HEK293 (cell line): Measurements from ENCODE around the gene NAA25.

Source experiments
- CTCF ChIA-PET: fragments of 350-600 bp; formaldehyde crosslinking; extraction: SDS; loops from one replicate; lab custom pipeline; 2021; ENCODE audit warnings: antibody characterized with exemption; lab: Yijun Ruan, JAX
- POLR2A ChIA-PET: fragments of 300-600 bp; formaldehyde crosslinking; extraction: SDS; loops from one replicate; lab custom pipeline; 2020; ENCODE audit warnings: antibody characterized with exemption, inconsistent platforms; lab: Yijun Ruan, JAX
- H3K27ac ChIP-seq: fragments of 200-500 bp; sonication (Bioruptor generic); 2 replicates; pipeline ENCODE4 v1.5.1; 2014; ENCODE audit warnings: low read depth, low read length, control low read depth, inconsistent platforms; ENCODE audit errors: extremely low read depth
- H3K36me3 ChIP-seq, 2 experiments: fragments of 200-500 bp in 1 of 2; sonication (Bioruptor generic) in 1 of 2; 1 replicate in 1 of 2; 2 replicates in 1 of 2; pipeline ENCODE4 v1.5.1; 2014 to 2017; ENCODE audit warnings: inconsistent platforms in 2 of 2, low read length in 2 of 2; ENCODE audit not compliant: control insufficient read depth in 2 of 2, insufficient read depth in 1 of 2
- H3K4me1 ChIP-seq: fragments of 200-500 bp; sonication (Bioruptor generic); 2 replicates; pipeline ENCODE4 v1.5.1; 2014; ENCODE audit warnings: mild to moderate bottlenecking, low read length, inconsistent platforms; ENCODE audit not compliant: control insufficient read depth, insufficient read depth
- H3K4me3 ChIP-seq: 2 replicates; pipeline ENCODE4 v1.5.1; 2011; ENCODE audit warnings: low read depth, mild to moderate bottlenecking, control low read depth, low read length, moderate library complexity
- H3K9me3 ChIP-seq: fragments of 200-500 bp; sonication (Bioruptor generic); 2 replicates; pipeline ENCODE4 v1.5.1; 2014; ENCODE audit warnings: low read depth, low read length, inconsistent platforms; ENCODE audit not compliant: control insufficient read depth, insufficient read depth
- EGR2 ChIP-seq: fragments of 450-650 bp; formaldehyde crosslinking; IDR thresholded peaks from 2 replicates; pipeline ENCODE4 v1.5.1; 2016; ENCODE audit warnings: low read depth, missing biosample characterization, missing genetic modification characterization
- KLF9 ChIP-seq: fragments of 450-650 bp; formaldehyde crosslinking; IDR thresholded peaks from 2 replicates; pipeline ENCODE4 v1.5.1; 2016; ENCODE audit warnings: missing biosample characterization, missing genetic modification characterization, low read depth
- REPIN1 ChIP-seq: fragments of 450-650 bp; formaldehyde crosslinking; IDR thresholded peaks from 2 replicates; pipeline ENCODE4 v1.5.1; 2017; ENCODE audit warnings: missing biosample characterization, missing genetic modification characterization, low read depth
- SCRT1 ChIP-seq: fragments of 450-650 bp; formaldehyde crosslinking; IDR thresholded peaks from 2 replicates; pipeline ENCODE4 v1.5.1; 2016; ENCODE audit warnings: missing biosample characterization, missing genetic modification characterization, borderline replicate concordance
- ZFHX2 ChIP-seq: fragments of 450-650 bp; formaldehyde crosslinking; conservative IDR thresholded peaks from 2 replicates; pipeline ENCODE4 v1.5.1; 2016; ENCODE audit warnings: missing biosample characterization, missing genetic modification characterization
- ZNF146 ChIP-seq: fragments of 450-650 bp; formaldehyde crosslinking; IDR thresholded peaks from 2 replicates; pipeline ENCODE4 v1.5.1; 2016; ENCODE audit warnings: missing biosample characterization, missing genetic modification characterization
- ZNF175 ChIP-seq: fragments of 450-650 bp; formaldehyde crosslinking; IDR thresholded peaks from 2 replicates; pipeline ENCODE4 v1.5.1; 2016; ENCODE audit warnings: missing biosample characterization, missing genetic modification characterization
- ZNF184 ChIP-seq: fragments of 450-650 bp; IDR thresholded peaks from 2 replicates; pipeline ENCODE4 v1.5.1; 2018; ENCODE audit warnings: missing biosample characterization, mild to moderate bottlenecking, missing genetic modification characterization
- ZNF223 ChIP-seq: fragments of 450-650 bp; formaldehyde crosslinking; IDR thresholded peaks from 2 replicates; pipeline ENCODE4 v1.5.1; 2016; ENCODE audit warnings: missing biosample characterization, missing genetic modification characterization
- ZNF23 ChIP-seq: fragments of 450-650 bp; formaldehyde crosslinking; IDR thresholded peaks from 2 replicates; pipeline ENCODE4 v1.5.1; 2016; ENCODE audit warnings: missing biosample characterization, missing genetic modification characterization, borderline replicate concordance
- ZNF239 ChIP-seq: fragments of 450-650 bp; formaldehyde crosslinking; IDR thresholded peaks from 2 replicates; pipeline ENCODE4 v1.5.1; 2016; ENCODE audit warnings: missing biosample characterization, missing genetic modification characterization
- ZNF274 ChIP-seq, 2 experiments: fragments of 200-500 bp in 1 of 2; fragments of 450-650 bp in 1 of 2; sonication (Bioruptor generic) in 1 of 2; formaldehyde crosslinking in 1 of 2; IDR thresholded peaks; 2 replicates each; pipeline versions ENCODE4 v1.5.1 to v1.6.1; 2014 to 2016; ENCODE audit warnings: borderline replicate concordance in 1 of 2, inconsistent platforms in 1 of 2, low read length in 1 of 2, missing biosample characterization in 1 of 2, missing genetic modification characterization in 1 of 2
- ZNF350 ChIP-seq: fragments of 450-650 bp; formaldehyde crosslinking; IDR thresholded peaks from 2 replicates; pipeline ENCODE4 v1.5.0; 2017; ENCODE audit warnings: missing biosample characterization, mild to moderate bottlenecking, missing genetic modification characterization
- ZNF354C ChIP-seq: fragments of 450-650 bp; formaldehyde crosslinking; IDR thresholded peaks from 2 replicates; pipeline ENCODE4 v1.5.1; 2016; ENCODE audit warnings: missing biosample characterization, missing genetic modification characterization, low read depth, borderline replicate concordance
- ZNF416 ChIP-seq: fragments of 450-650 bp; formaldehyde crosslinking; IDR thresholded peaks from 2 replicates; pipeline ENCODE4 v1.5.1; 2016; ENCODE audit warnings: missing biosample characterization, missing genetic modification characterization
- ZNF585B ChIP-seq: fragments of 450-650 bp; formaldehyde crosslinking; IDR thresholded peaks from 2 replicates; pipeline ENCODE4 v1.5.1; 2016; ENCODE audit warnings: missing biosample characterization, missing genetic modification characterization
- ZNF596 ChIP-seq: fragments of 450-650 bp; IDR thresholded peaks from 2 replicates; pipeline ENCODE4 v1.5.0; 2018; ENCODE audit warnings: missing biosample characterization, mild to moderate bottlenecking, missing genetic modification characterization, moderate library complexity
- TF ChIP-seq, protein P1 (sequence below): fragments of 450-650 bp; formaldehyde crosslinking; IDR thresholded peaks from 2 replicates; pipeline ENCODE4 v1.5.1; 2016; ENCODE audit warnings: missing biosample characterization, missing genetic modification characterization
- TF ChIP-seq, protein P2 (sequence below): fragments of 450-650 bp; formaldehyde crosslinking; IDR thresholded peaks from 2 replicates; pipeline ENCODE4; 2016; ENCODE audit warnings: missing biosample characterization, missing genetic modification characterization

The NAA25 gene

DNA sequence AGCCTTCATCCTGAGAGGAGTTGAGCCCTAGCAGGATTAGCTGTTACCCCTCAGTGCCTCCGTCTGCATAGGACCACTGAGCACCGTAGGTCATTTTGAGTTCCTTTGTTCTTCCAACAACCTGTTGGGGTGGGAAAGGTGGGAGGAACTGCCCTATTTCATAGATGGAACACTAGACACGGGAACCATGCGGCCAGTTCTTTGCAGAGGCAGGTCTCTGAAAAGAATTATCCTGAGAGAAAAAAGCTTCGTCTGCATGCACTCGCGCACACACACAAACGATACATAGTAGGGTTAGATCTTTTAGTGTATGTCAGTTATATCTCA lies 45.3 kb upstream of the NAA25 start:
- Histone ChIP-seq H3K9me3 (no peaks in the 10 kb centered on the region), H3K27ac (no peak overlapping the region), H3K36me3 (peaks cover 34 to 65% of the 10 kb centered on the region in 2 experiments), H3K4me3 (no peak overlapping the region), H3K4me1 (no peaks in the 10 kb centered on the region)
- TF ChIP-seq ZNF146 (tag by site-specific recombination) (no peak), ZFHX2 (tag by site-specific recombination) (no peak), REPIN1 (no peak), EGR2 (tag by site-specific recombination) (no peak), KLF9 (tag by site-specific recombination) (no peak), ZNF350 (tag by site-specific recombination) (no peak)
- TF ChIP-seq, protein P1, sequence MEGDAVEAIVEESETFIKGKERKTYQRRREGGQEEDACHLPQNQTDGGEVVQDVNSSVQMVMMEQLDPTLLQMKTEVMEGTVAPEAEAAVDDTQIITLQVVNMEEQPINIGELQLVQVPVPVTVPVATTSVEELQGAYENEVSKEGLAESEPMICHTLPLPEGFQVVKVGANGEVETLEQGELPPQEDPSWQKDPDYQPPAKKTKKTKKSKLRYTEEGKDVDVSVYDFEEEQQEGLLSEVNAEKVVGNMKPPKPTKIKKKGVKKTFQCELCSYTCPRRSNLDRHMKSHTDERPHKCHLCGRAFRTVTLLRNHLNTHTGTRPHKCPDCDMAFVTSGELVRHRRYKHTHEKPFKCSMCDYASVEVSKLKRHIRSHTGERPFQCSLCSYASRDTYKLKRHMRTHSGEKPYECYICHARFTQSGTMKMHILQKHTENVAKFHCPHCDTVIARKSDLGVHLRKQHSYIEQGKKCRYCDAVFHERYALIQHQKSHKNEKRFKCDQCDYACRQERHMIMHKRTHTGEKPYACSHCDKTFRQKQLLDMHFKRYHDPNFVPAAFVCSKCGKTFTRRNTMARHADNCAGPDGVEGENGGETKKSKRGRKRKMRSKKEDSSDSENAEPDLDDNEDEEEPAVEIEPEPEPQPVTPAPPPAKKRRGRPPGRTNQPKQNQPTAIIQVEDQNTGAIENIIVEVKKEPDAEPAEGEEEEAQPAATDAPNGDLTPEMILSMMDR: no peak
- CTCF ChIA-PET: no interaction called here
- POLR2A ChIA-PET: no interaction called here

DNA sequence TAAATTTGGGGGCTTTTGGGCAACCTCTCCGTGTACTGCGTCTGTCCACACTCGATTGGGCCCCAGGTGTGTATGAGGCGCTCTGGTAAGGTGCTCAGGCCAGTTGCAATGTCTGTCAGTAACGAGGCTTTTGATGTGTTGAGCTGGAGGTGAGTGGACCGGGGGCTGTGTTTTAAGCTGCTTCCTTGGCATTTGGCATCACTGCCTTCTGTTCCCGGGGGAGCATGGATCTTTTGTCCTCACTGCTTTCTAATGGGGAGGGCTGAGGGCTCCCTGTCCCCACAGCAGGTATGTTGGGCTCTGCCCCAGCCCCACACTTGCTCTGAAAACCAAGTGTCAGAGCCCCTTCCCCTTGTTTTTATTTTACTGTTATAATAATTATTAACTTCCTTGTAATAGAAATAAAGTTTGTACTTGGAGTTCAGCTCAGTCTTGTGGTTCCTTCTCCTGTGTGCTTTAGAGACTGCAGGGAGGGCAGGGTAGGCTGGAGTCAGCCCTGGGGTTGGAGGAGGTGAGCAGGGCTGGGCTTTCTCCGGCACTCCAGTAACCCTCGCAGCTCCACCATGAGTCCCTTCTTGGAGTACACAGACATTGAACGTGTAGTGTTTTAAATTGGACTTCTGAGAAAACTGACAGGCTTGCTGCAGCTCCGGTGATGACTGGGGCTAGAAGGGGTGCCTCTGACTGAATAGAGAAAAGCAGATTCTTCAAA lies 44.8 kb upstream of the NAA25 start:
- Histone ChIP-seq H3K4me1 (no peaks in the 10 kb centered on the region), H3K36me3 (peaks cover 36 to 65% of the 10 kb centered on the region in 2 experiments), H3K27ac (no peak overlapping the region), H3K4me3 (no peak overlapping the region), H3K9me3 (no peaks in the 10 kb centered on the region)
- ChIA-PET POLR2A (no interaction called here), CTCF (no interaction called here)
- no peak for TF ChIP-seq ZNF23
- TF ChIP-seq ZNF274 (IDR thresholded peaks at IDR 0.05; ENCODE audit: low read length): no peak
- TF ChIP-seq ZNF274 (tag by site-specific recombination; IDR thresholded peaks at IDR 0.05; ENCODE audit: borderline replicate concordance): no peak
- no peak for TF ChIP-seq ZNF184 (tag by site-specific recombination)
- TF ChIP-seq SCRT1 (tag by site-specific recombination): no peak

DNA sequence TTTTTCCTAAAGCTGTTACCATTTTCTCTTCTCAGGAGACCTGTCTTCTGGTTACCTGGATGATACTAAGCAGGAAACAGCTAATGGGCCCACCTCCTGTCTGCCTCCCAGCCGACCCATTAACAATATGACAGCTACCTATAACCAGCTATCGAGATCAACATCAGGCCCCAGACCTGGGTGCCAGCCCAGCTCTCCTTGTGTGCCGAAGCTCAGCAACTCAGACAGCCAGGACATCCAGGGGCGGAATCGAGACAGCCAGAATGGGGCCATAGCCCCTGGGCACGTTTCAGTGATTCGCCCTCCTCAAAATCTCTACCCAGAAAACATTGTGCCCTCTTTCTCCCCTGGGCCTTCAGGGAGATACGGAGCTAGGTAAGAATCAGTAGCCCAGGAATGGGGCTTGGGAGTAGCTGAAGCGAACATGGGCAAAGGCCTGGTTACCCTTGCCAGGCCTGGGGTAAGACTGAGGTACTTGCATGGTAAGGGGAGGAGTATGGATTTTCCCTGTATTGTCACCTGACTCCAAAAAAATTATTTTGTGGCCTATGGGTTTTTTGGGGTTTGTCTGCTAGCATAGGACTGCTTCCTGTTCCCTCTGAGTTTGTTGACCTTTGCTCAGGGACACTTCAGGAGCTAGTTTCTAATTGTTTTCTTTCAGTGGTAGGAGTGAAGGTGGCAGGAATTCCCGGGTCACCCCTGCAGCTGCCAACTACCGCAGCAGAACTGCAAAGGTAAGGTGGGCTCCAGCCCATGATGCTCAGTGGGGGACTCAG lies 43.4 kb upstream of the NAA25 start:
- Histone ChIP-seq H3K36me3 (peaks cover 44 to 71% of the 10 kb centered on the region in 2 experiments), H3K9me3 (no peaks in the 10 kb centered on the region), H3K4me3 (no peak overlapping the region)
- POLR2A ChIA-PET: no interaction called here
- TF ChIP-seq ZNF354C (tag by site-specific recombination) (no peak), ZNF585B (tag by site-specific recombination) (peak; percentile 69)
- TF ChIP-seq, all 188 proteins: peak for 1
- Histone ChIP-seq H3K27ac (no peak overlapping the region), H3K4me1 (no peaks in the 10 kb centered on the region)
- CTCF ChIA-PET: interaction anchor here (0.6 to 1.2 kb wide), 3 partner anchors 46 to 81 kb away, joined by 3 read pairs; no protein-coding TSS in a partner anchor

DNA sequence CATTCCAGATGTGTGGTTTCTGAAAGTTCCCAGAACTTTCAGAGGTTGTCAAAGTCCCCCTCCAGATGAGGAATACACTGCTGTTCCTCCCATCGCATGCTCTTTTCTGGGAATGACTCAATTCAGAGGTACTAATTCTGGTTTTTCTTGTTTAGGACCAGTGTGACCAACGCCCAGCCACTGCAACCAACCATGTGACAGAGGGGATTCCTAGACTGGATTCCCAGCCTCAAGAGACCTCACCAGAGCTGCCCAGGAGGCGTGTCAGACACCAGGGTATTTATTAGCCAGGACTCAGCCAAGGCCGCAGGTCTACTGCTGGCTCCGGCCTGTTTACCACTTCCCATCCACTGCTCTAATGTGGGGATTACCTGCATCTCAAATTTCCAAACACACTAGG lies 41.0 kb upstream of the NAA25 start:
- H3K4me3 ChIP-seq: no peak overlapping the region
- POLR2A ChIA-PET: no interaction called here
- no peaks in the 10 kb centered on the region for H3K4me1 ChIP-seq
- no peak overlapping the region for H3K27ac ChIP-seq
- CTCF ChIA-PET: interaction anchor here (0.5 to 0.7 kb wide), 2 partner anchors 33 to 159 kb away, joined by 3 to 5 read pairs; no protein-coding TSS in a partner anchor
- peaks cover 58 to 91% of the 10 kb centered on the region in 2 experiments for H3K36me3 ChIP-seq
- H3K9me3 ChIP-seq: no peaks in the 10 kb centered on the region
- TF ChIP-seq ZNF175 (tag by site-specific recombination) (no peak), ZNF596 (tag by site-specific recombination) (no peak), ZNF223 (no peak), ZNF239 (no peak), ZNF416 (no peak)
- TF ChIP-seq, protein P1: no peak
- TF ChIP-seq, protein P2, sequence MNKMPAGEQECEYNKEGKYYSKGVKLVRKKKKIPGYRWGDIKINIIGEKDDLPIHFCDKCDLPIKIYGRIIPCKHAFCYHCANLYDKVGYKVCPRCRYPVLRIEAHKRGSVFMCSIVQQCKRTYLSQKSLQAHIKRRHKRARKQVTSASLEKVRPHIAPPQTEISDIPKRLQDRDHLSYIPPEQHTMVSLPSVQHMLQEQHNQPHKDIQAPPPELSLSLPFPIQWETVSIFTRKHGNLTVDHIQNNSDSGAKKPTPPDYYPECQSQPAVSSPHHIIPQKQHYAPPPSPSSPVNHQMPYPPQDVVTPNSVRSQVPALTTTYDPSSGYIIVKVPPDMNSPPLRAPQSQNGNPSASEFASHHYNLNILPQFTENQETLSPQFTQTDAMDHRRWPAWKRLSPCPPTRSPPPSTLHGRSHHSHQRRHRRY: no peak
